Liver (tissue), 9 donors: ENCODE data around the gene GRIN1. TPM values are rescaled to one million over a fixed set of nuclear protein-coding genes. Genes with fewer than 3 reads are reported as not detected.

Experiments used
- DNase-seq: peaks from one replicate; pipeline ENCODE4 v3.0.0-alpha.2; 2017; ENCODE audit warnings: low spot score
- H3K27ac ChIP-seq, 2 donors: one replicate each; pipeline ENCODE4 v1.7.0; 2013; ENCODE audit warnings: inconsistent platforms in 2 of 2, low read length in 2 of 2, control low read depth in 1 of 2, low read depth in 1 of 2, mild to moderate bottlenecking in 1 of 2
- H3K27me3 ChIP-seq, 4 donors: one replicate each; pipeline versions ENCODE4 v1.6.1 to v1.7.0; 2013; ENCODE audit warnings: low read length in 3 of 4, inconsistent platforms in 1 of 4, mild to moderate bottlenecking in 1 of 4, moderate library complexity in 1 of 4; ENCODE audit not compliant: control insufficient read depth in 4 of 4, insufficient read depth in 4 of 4
- H3K36me3 ChIP-seq, 4 donors: one replicate each; pipeline versions ENCODE4 v1.6.1 to v1.7.0; 2013; ENCODE audit warnings: low read length in 3 of 4, mild to moderate bottlenecking in 3 of 4, low read depth in 1 of 4, moderate library complexity in 1 of 4; ENCODE audit not compliant: control insufficient read depth in 4 of 4, insufficient read depth in 3 of 4
- H3K4me1 ChIP-seq, 4 donors: one replicate each; pipeline versions ENCODE4 v1.6.1 to v1.7.0; 2013; ENCODE audit warnings: low read length in 3 of 4, mild to moderate bottlenecking in 3 of 4, moderate library complexity in 1 of 4; ENCODE audit not compliant: control insufficient read depth in 4 of 4, insufficient read depth in 4 of 4
- H3K4me3 ChIP-seq, 3 donors: one replicate each; pipeline versions ENCODE4 v1.6.1 to v1.7.0; 2013; ENCODE audit warnings: low read length in 3 of 3, control low read depth in 1 of 3, low read depth in 1 of 3, mild to moderate bottlenecking in 1 of 3
- H3K9ac ChIP-seq, 2 donors: one replicate each; pipeline ENCODE4 v1.7.0; 2013; ENCODE audit warnings: low read length in 2 of 2, mild to moderate bottlenecking in 2 of 2, moderate library complexity in 2 of 2, control low read depth in 1 of 2, low read depth in 1 of 2
- H3K9me3 ChIP-seq, 4 donors: one replicate each; pipeline versions ENCODE4 v1.6.1 to v1.7.0; 2013; ENCODE audit warnings: low read length in 3 of 4; ENCODE audit not compliant: control insufficient read depth in 4 of 4
- ATF3 ChIP-seq: IDR thresholded peaks from 2 replicates; pipeline ENCODE4 v1.6.1; 2016; ENCODE audit warnings: antibody characterized with exemption
- EGR1 ChIP-seq, 2 donors: IDR thresholded peaks; 2 replicates each; pipeline ENCODE4 v1.6.1; 2016 to 2018; ENCODE audit warnings: antibody characterized with exemption in 2 of 2, low read depth in 2 of 2
- FOXA1 ChIP-seq: IDR thresholded peaks from 2 replicates; pipeline ENCODE4 v1.6.1; 2016; ENCODE audit warnings: antibody characterized with exemption
- FOXA2 ChIP-seq: IDR thresholded peaks from 2 replicates; pipeline ENCODE4 v1.6.1; 2016; ENCODE audit warnings: antibody characterized with exemption
- GABPA ChIP-seq, 2 donors: IDR thresholded peaks in 1 of 2; conservative IDR thresholded peaks in 1 of 2; 2 replicates each; pipeline ENCODE4 v1.6.1; 2016; ENCODE audit warnings: antibody characterized with exemption in 2 of 2, mild to moderate bottlenecking in 1 of 2, moderate library complexity in 1 of 2
- HNF4A ChIP-seq, 2 donors: conservative IDR thresholded peaks; 2 replicates each; pipeline ENCODE4 v1.6.1; 2016; ENCODE audit warnings: antibody characterized with exemption in 2 of 2, mild to moderate bottlenecking in 2 of 2
- HNF4G ChIP-seq: IDR thresholded peaks from 2 replicates; pipeline ENCODE4 v1.6.1; 2016; ENCODE audit warnings: antibody characterized with exemption
- JUND ChIP-seq, 2 donors: IDR thresholded peaks; 2 replicates each; pipeline ENCODE4 v1.6.1; 2016; ENCODE audit warnings: antibody characterized with exemption in 2 of 2
- MAX ChIP-seq: IDR thresholded peaks from 2 replicates; pipeline ENCODE4 v1.6.1; 2016; ENCODE audit warnings: antibody characterized with exemption
- NR2F2 ChIP-seq: IDR thresholded peaks from 2 replicates; pipeline ENCODE4 v1.6.1; 2016; ENCODE audit warnings: antibody characterized with exemption
- RAD21 ChIP-seq, 2 donors: IDR thresholded peaks; 2 replicates each; pipeline ENCODE4 v1.6.1; 2016; ENCODE audit warnings: antibody characterized with exemption in 2 of 2, mild to moderate bottlenecking in 2 of 2
- REST ChIP-seq: IDR thresholded peaks from 2 replicates; pipeline ENCODE4 v1.6.1; 2016; ENCODE audit warnings: antibody characterized with exemption, mild to moderate bottlenecking
- RXRA ChIP-seq, 2 donors: IDR thresholded peaks; 2 replicates each; pipeline ENCODE4 v1.6.1; 2017 to 2018; ENCODE audit warnings: antibody characterized with exemption in 2 of 2, mild to moderate bottlenecking in 1 of 2
- SP1 ChIP-seq: IDR thresholded peaks from 2 replicates; pipeline ENCODE4 v1.6.1; 2018; ENCODE audit warnings: antibody characterized with exemption, mild to moderate bottlenecking
- TAF1 ChIP-seq: conservative IDR thresholded peaks from 2 replicates; pipeline ENCODE4 v1.6.1; 2016; ENCODE audit warnings: antibody characterized with exemption, mild to moderate bottlenecking
- YY1 ChIP-seq: IDR thresholded peaks from 2 replicates; pipeline ENCODE4 v1.6.1; 2016; ENCODE audit warnings: antibody characterized with exemption, mild to moderate bottlenecking
- WGBS: extraction: QIAGEN DNeasy Blood & Tissue Kit; methylation state at CpG from one replicate; pipeline ENCODE4 v1.1.7; 2013; 5-methylcytosine and 5-hydroxymethylcytosine counted together
- polyA plus RNA-seq, 2 donors: library from polyadenylated mRNA; stranded (reverse) in 1 of 2; unstranded in 1 of 2; fragments of 200-250 nt in 1 of 2; fragments of >200 nt in 1 of 2; fragmentation: Nextera tagmentation in 1 of 2; extraction: Ambion mirVana in 1 of 2; gene quantifications; one replicate each; pipeline versions ENCODE4 v1.2.1 to v1.2.3, GENCODE V29; 2013 to 2015
- total RNA-seq, 2 donors: library from RNA; depleted of rRNA; stranded (reverse); fragments of >200 nt; gene quantifications; one replicate each; pipeline ENCODE4 v1.2.3, GENCODE V29; 2014
- TF ChIP-seq, protein P1 (sequence below): IDR thresholded peaks from 2 replicates; pipeline ENCODE4 v1.6.1; 2016; ENCODE audit warnings: antibody characterized with exemption
- TF ChIP-seq, protein P2 (sequence below): fragments of 150-350 bp; IDR thresholded peaks from 2 replicates; pipeline ENCODE4 v1.5.1; 2017; ENCODE audit warnings: improper control_type of control experiment, low read depth, low read length; ENCODE audit not compliant: missing input control
- donor health status: healthy.
- donor health status: healthy.
- donor health status: healthy.
- donor health status: healthy.
- donor health status: healthy.

GRIN1 gene
- total and polyA plus RNA-seq, 4 donors, result 0.05 TPM; not detected in 3

DNA sequence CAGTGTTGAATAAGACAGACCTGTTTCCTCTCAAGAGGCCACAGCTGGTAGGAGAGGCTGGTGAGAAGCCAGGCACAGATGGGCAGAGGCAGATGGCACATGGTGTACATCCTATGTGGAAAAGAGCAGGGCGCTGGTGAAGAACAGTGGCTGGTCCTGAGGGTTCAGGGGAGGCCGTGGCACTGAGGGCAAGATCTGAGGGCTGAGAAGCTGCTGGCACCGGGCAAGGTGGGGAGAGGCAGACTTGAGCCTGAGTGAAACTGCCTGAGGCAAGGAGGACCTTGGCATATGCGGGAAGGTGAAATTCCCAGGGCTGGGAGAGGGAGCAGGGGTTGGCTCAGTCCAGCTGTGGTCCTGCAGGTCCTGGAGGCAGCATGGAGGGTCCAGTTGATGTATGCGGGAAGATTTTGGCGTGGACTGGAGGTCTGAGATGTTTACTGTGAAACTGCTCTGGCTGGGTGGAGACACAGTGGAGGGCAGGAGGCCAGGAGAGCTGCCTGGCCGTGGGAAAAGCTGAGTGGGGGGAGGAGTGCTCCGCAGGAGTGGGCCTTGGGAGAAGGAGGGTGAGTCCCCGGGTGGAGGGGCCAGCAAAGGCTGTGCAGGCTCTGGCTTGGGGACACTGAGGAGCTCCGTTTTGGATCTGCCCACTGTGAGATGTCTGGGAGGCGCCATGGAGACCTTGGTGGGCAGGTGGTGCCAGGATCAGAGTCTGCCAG is 49.6 kb upstream of the GRIN1 start (continued):
- TF ChIP-seq, protein P1, sequence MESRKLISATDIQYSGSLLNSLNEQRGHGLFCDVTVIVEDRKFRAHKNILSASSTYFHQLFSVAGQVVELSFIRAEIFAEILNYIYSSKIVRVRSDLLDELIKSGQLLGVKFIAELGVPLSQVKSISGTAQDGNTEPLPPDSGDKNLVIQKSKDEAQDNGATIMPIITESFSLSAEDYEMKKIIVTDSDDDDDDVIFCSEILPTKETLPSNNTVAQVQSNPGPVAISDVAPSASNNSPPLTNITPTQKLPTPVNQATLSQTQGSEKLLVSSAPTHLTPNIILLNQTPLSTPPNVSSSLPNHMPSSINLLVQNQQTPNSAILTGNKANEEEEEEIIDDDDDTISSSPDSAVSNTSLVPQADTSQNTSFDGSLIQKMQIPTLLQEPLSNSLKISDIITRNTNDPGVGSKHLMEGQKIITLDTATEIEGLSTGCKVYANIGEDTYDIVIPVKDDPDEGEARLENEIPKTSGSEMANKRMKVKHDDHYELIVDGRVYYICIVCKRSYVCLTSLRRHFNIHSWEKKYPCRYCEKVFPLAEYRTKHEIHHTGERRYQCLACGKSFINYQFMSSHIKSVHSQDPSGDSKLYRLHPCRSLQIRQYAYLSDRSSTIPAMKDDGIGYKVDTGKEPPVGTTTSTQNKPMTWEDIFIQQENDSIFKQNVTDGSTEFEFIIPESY, result no peak
- no peak for TF ChIP-seq HNF4A (conservative IDR thresholded peaks at IDR 0.05)

- 85% methylated on average over 30 of the region's 30 CpGs for WGBS
- Histone ChIP-seq H3K4me3 (no peak overlapping the region), H3K27me3 (no peaks in the 10 kb centered on the region), H3K4me1 (no peaks in the 10 kb centered on the region), H3K9ac (peak overlapping the region in 1 of 2 donors; percentile 3), H3K36me3 (peaks cover 1 to 50% (median 16%) of the 10 kb centered on the region in 4 donors), H3K27ac (peak overlapping the region in 1 of 2 donors; percentile 12), H3K9me3 (no peaks in the 10 kb centered on the region)
- no peak for TF ChIP-seq FOXA1
- TF ChIP-seq HNF4G, result no peak
- TF ChIP-seq GABPA (IDR thresholded peaks at IDR 0.05 in 1 of 2, conservative IDR thresholded peaks at IDR 0.05 in 1 of 2), result no peak
- no peak for TF ChIP-seq FOXA2
- no peak for TF ChIP-seq MAX
- TF ChIP-seq YY1, result no peak
- no peak for TF ChIP-seq JUND (IDR thresholded peaks at IDR 0.05)
- TF ChIP-seq, protein P2, sequence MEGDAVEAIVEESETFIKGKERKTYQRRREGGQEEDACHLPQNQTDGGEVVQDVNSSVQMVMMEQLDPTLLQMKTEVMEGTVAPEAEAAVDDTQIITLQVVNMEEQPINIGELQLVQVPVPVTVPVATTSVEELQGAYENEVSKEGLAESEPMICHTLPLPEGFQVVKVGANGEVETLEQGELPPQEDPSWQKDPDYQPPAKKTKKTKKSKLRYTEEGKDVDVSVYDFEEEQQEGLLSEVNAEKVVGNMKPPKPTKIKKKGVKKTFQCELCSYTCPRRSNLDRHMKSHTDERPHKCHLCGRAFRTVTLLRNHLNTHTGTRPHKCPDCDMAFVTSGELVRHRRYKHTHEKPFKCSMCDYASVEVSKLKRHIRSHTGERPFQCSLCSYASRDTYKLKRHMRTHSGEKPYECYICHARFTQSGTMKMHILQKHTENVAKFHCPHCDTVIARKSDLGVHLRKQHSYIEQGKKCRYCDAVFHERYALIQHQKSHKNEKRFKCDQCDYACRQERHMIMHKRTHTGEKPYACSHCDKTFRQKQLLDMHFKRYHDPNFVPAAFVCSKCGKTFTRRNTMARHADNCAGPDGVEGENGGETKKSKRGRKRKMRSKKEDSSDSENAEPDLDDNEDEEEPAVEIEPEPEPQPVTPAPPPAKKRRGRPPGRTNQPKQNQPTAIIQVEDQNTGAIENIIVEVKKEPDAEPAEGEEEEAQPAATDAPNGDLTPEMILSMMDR, result no peak
- TF ChIP-seq RAD21 (IDR thresholded peaks at IDR 0.05), result no peak
- TF ChIP-seq EGR1 (IDR thresholded peaks at IDR 0.05; ENCODE audit: low read depth in 2 of 2), result no peak
- TF ChIP-seq, protein P1, result no peak
- no peak for TF ChIP-seq ATF3
- TF ChIP-seq RXRA (IDR thresholded peaks at IDR 0.05), result no peak
- no peak for TF ChIP-seq SP1
- TF ChIP-seq NR2F2, result no peak
- no peak for TF ChIP-seq TAF1
- TF ChIP-seq HNF4A (conservative IDR thresholded peaks at IDR 0.05), result no peak
- no peak for TF ChIP-seq REST
- DNase-seq, result no peak
These were observed 43.1 kb upstream of the GRIN1 start for GRCh38 chr9:137095664-137096517.
